Measurements from ENCODE around the gene POLA2.

GRCh38 chr11:65227879-65228278 lies 33.9 kb upstream of the POLA2 start:
- no peak for TF ChIP-seq CTCF (IDR thresholded peaks at IDR 0.05)
- TF ChIP-seq POLR2A (IDR thresholded peaks at IDR 0.05): no peak

All from esophagus squamous epithelium (tissue), 4 donors.